ENCODE measurements around the gene DAAM2.

DAAM2 gene

DNA sequence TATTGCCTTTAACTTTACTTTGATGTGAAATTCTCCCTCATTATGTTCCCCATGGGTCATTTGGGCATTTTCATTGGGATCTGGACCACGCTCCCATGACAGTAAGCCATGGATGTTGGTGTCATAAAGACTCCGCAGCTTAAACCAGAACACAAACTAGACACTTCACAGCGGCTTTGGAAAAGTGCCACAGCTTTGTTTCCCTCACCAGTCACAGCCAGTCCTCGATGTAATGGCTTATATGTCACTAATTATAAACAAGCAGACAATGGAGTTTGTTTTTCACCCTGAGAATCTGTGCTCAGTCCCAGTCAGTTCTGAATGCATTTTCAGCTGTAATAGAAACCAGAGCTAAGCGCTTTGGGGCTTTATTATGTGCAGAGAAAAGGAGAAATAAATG is 23.2 kb upstream of the DAAM2 start:
- H3K36me3 ChIP-seq (ENCODE audit: insufficient read depth, low read length), result no peaks in the 10 kb centered on the region
- H3K9ac ChIP-seq (ENCODE audit: low read depth, low read length), result no peak overlapping the region
- H3K27me3 ChIP-seq (ENCODE audit: insufficient read depth, low read length), result no peaks in the 10 kb centered on the region
- no peak overlapping the region for H3K4me3 ChIP-seq (ENCODE audit: low read length)
- no peaks in the 10 kb centered on the region for H3K9me3 ChIP-seq (ENCODE audit: insufficient read depth, low read depth, low read length)
- H3K27ac ChIP-seq (ENCODE audit: low read depth, low read length), result no peak overlapping the region
- H3K4me1 ChIP-seq (ENCODE audit: insufficient read depth, low read length), result no peaks in the 10 kb centered on the region
- 95% methylated on average over 5 of the region's 5 CpGs for WGBS

DNA sequence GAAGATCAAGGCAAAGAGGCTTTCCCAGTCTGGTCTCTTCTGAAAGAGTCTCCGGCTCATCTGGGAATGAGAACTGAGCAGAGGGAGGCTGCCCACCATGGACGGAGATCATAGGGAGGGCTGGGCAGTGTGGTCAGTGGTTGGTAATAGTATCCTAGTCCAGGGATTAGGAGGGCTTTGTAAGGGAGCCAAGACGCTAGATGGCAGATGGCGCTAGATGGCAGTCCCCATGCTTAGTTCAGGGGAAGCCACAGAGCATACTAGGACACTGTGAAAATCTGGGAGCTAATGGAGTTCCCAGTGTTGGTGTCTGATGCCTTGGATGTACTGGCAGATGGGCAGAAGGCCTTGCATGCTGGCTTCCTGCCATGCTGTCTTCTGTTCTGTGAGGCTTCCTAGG is 21.7 kb upstream of the DAAM2 start:
- Histone ChIP-seq H3K9me3 (ENCODE audit: insufficient read depth, low read depth, low read length) (no peaks in the 10 kb centered on the region), H3K27ac (ENCODE audit: low read depth, low read length) (no peak overlapping the region), H3K27me3 (ENCODE audit: insufficient read depth, low read length) (no peaks in the 10 kb centered on the region), H3K4me3 (ENCODE audit: low read length) (no peak overlapping the region), H3K9ac (ENCODE audit: low read depth, low read length) (no peak overlapping the region), H3K4me1 (ENCODE audit: insufficient read depth, low read length) (no peaks in the 10 kb centered on the region), H3K36me3 (ENCODE audit: insufficient read depth, low read length) (no peaks in the 10 kb centered on the region)
- 92% methylated on average over 4 of the region's 4 CpGs for WGBS

DNA sequence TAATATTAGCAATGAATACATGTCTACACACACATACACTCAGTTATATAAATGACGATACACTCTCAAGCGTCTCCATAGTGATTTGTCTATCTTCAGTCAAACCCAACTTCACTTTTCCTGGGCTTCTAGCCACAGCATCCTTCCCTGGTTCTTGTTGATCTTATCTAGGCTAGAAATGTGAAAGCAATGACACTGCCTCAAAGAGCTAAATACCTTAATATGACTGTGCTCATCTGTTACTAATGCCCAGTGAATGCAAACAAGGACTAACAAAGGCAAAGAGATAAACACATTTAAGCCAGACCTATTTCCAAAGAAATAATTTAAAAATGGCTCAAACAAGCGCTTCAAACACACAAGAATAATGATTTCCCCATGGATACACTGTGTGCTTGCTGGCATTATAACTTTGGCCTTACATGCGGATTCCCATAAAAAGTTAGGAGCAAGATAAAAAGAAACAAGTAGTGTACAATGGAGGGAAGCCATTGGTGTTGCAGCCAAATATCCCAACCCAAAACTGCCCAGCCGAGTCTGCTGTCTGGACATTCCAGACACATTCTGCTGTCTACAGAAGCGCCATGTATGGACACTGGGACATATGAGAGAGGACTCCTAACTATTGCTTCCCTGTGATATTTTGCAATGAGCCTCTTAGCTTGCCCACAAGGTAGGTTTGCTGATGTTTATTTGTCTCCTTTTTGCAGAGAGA is 19.5 kb upstream of the DAAM2 start:
- Histone ChIP-seq H3K27ac (ENCODE audit: low read depth, low read length) (no peak overlapping the region), H3K9ac (ENCODE audit: low read depth, low read length) (no peak overlapping the region), H3K36me3 (ENCODE audit: insufficient read depth, low read length) (no peaks in the 10 kb centered on the region), H3K4me1 (ENCODE audit: insufficient read depth, low read length) (peaks cover 11% of the 10 kb centered on the region), H3K27me3 (ENCODE audit: insufficient read depth, low read length) (no peaks in the 10 kb centered on the region), H3K9me3 (ENCODE audit: insufficient read depth, low read depth, low read length) (no peaks in the 10 kb centered on the region), H3K4me3 (ENCODE audit: low read length) (no peak overlapping the region)
- WGBS, result 93% methylated on average over 5 of the region's 6 CpGs

DNA sequence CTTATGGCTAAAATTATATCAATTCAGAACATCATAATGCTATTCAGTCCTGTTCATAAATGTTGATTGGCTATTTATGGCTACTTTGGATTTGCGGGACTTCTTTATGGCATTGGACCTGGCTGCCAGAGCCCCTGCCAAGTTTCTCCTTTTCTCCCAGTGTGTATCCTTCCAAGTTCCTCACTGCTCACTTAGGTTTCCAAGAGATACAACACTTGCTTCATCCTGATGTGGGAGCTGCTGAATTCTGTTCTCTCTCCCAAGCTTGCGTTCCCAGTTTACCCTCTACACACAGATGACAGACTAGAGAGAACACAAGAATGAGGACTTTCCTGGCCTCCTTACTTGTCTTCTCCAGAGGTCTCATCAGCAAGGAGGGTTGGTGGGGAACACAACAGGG is 18.4 kb upstream of the DAAM2 start:
- no peaks in the 10 kb centered on the region for H3K27me3 ChIP-seq (ENCODE audit: insufficient read depth, low read length)
- H3K9me3 ChIP-seq (ENCODE audit: insufficient read depth, low read depth, low read length), result no peaks in the 10 kb centered on the region
- peaks cover 12% of the 10 kb centered on the region for H3K4me1 ChIP-seq (ENCODE audit: insufficient read depth, low read length)
- 100% methylated on average over 2 of the region's 2 CpGs for WGBS
- H3K27ac ChIP-seq (ENCODE audit: low read depth, low read length), result no peak overlapping the region
- no peak overlapping the region for H3K4me3 ChIP-seq (ENCODE audit: low read length)
- no peaks in the 10 kb centered on the region for H3K36me3 ChIP-seq (ENCODE audit: insufficient read depth, low read length)
- H3K9ac ChIP-seq (ENCODE audit: low read depth, low read length), result no peak overlapping the region

DNA sequence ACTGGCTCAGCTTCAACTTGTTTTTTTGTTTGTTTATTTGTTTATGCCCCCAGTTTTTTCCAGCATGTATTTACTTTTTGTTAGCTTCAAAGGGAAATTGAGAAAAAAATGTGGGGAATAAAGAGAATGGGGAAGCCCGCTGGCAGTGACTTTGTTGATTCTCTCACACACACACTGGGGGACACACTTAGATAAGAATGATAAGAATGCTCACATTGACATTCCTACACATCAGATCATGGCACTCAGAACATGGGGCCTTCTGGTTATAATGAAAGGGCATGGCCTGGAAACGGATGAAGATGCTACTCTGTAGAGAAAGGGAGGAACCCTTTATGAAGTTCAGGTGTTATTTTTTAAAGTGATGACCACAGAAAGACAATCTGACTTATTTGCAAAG is 15.6 kb upstream of the DAAM2 start:
- H3K4me1 ChIP-seq (ENCODE audit: insufficient read depth, low read length), result peaks cover 12% of the 10 kb centered on the region
- H3K9me3 ChIP-seq (ENCODE audit: insufficient read depth, low read depth, low read length), result no peaks in the 10 kb centered on the region
- H3K36me3 ChIP-seq (ENCODE audit: insufficient read depth, low read length), result no peaks in the 10 kb centered on the region
- no peak overlapping the region for H3K4me3 ChIP-seq (ENCODE audit: low read length)
- H3K9ac ChIP-seq (ENCODE audit: low read depth, low read length), result no peak overlapping the region
- WGBS, result 84% methylated on average over 1 of the region's 2 CpGs
- no peak overlapping the region for H3K27ac ChIP-seq (ENCODE audit: low read depth, low read length)
- H3K27me3 ChIP-seq (ENCODE audit: insufficient read depth, low read length), result no peaks in the 10 kb centered on the region

DNA sequence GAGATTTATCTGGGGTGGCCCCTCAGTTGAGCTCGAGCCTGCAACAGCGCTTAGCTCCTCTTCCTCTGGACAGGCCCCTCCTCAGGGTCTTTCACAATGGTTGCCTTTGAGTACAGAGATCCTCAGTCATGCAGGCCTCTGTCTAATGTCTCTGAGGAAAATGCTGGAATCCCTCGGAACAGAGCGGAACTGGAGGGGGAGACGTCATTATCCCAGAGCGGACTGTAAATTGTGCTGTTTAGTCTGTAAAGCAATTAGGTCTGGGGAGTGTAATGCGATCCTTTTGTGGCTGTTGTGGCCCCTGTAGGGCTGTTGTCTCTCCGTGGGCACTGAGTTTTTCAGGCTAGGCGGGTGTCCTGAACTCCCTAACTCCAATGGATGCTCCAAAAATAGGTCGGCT is 15.0 kb upstream of the DAAM2 start:
- peaks cover 12% of the 10 kb centered on the region for H3K4me1 ChIP-seq (ENCODE audit: insufficient read depth, low read length)
- H3K36me3 ChIP-seq (ENCODE audit: insufficient read depth, low read length), result no peaks in the 10 kb centered on the region
- H3K27ac ChIP-seq (ENCODE audit: low read depth, low read length), result no peak overlapping the region
- H3K4me3 ChIP-seq (ENCODE audit: low read length), result no peak overlapping the region
- H3K9ac ChIP-seq (ENCODE audit: low read depth, low read length), result no peak overlapping the region; the same call in 1 of the 2 replicates
- H3K27me3 ChIP-seq (ENCODE audit: insufficient read depth, low read length), result no peaks in the 10 kb centered on the region
- no peaks in the 10 kb centered on the region for H3K9me3 ChIP-seq (ENCODE audit: insufficient read depth, low read depth, low read length)
- WGBS, result 75% methylated on average over 10 of the region's 10 CpGs

DNA sequence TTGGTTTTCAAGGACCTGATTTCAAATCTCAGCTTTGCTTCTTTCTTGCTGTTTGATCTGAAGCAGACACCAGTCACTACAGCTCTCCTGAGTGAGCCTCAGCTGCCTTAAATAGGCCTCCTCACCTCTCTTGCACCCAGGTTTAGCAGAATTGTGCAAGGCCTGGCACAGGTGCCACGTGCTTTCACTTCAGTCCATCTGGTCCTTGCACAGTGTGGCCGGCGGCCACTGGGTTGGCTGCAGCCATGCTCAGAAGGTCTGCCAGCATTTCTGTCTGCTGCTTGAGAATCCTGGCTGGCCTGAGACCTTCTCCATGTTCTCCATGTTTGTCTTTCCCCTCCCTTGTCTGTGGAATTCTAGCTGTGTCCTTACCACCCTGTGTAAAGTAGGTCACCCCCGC is 14.5 kb upstream of the DAAM2 start:
- Histone ChIP-seq H3K27ac (ENCODE audit: low read depth, low read length) (no peak overlapping the region), H3K4me1 (ENCODE audit: insufficient read depth, low read length) (peaks cover 12% of the 10 kb centered on the region), H3K9me3 (ENCODE audit: insufficient read depth, low read depth, low read length) (no peaks in the 10 kb centered on the region), H3K9ac (ENCODE audit: low read depth, low read length) (no peak overlapping the region), H3K4me3 (ENCODE audit: low read length) (no peak overlapping the region), H3K27me3 (ENCODE audit: insufficient read depth, low read length) (no peaks in the 10 kb centered on the region), H3K36me3 (ENCODE audit: insufficient read depth, low read length) (no peaks in the 10 kb centered on the region)
- WGBS, result 91% methylated on average over 4 of the region's 4 CpGs

DNA sequence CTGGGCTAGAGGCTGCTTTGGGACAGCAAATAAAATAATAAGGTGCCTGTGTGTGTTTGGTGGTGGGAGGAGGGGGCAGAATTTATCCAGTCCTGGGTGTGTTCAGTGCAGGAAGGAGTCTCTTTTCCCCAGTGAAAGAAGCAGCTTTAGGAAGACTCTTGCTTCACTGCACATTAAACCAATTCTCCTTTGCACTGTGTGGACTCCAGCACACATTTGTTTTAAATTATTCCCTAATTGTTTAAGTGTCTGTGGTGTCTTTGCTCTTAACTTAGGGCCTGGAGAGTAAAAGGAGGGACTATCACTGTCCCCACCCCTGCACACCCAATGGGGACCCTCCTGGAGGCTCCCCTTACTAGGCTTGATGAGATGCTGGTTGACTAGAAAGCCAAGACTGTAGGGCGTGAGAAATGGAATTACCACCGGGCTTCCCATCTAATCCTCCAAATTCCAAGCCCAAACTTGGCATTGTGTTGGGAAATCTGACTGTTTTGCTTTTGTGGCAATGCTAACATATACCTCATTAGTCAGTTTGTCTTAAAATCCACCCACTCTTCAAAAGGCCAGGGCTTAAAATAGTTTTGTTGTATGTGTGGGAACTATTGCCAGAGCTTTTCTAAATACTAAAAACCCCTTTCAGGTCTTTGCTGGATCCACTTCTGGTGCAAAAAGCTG is 13.5 kb upstream of the DAAM2 start:
- no peaks in the 10 kb centered on the region for H3K27me3 ChIP-seq (ENCODE audit: insufficient read depth, low read length)
- H3K27ac ChIP-seq (ENCODE audit: low read depth, low read length), result no peak overlapping the region
- no peaks in the 10 kb centered on the region for H3K9me3 ChIP-seq (ENCODE audit: insufficient read depth, low read depth, low read length)
- peaks cover 12% of the 10 kb centered on the region for H3K4me1 ChIP-seq (ENCODE audit: insufficient read depth, low read length)
- 93% methylated on average over 2 of the region's 2 CpGs for WGBS
- no peak overlapping the region for H3K9ac ChIP-seq (ENCODE audit: low read depth, low read length)
- no peak overlapping the region for H3K4me3 ChIP-seq (ENCODE audit: low read length)
- no peaks in the 10 kb centered on the region for H3K36me3 ChIP-seq (ENCODE audit: insufficient read depth, low read length)

DNA sequence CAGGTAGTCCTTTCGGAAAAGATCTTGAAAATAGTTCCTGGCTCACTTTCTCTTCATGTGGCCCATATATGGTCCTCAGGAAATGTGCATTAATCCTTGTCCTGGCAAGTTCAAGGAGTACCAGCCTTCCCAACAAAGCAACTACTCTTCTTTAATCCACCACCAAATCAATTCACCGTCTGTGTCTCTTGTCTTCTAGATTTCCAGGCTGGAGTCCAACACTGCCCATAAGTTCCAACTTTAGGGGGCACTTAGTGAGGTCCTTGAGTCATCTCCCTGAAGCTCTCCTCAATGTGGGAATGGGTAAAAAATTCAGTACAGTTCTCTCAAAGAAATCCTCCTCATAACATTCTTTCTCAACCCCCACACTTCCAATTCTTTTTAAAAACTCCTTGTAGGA is 6.9 kb upstream of the DAAM2 start:
- no peak overlapping the region for H3K9ac ChIP-seq (ENCODE audit: low read depth, low read length)
- no peaks in the 10 kb centered on the region for H3K36me3 ChIP-seq (ENCODE audit: insufficient read depth, low read length)
- no peak overlapping the region for H3K4me3 ChIP-seq (ENCODE audit: low read length)
- WGBS, result 94% methylated on average over 2 of the region's 2 CpGs
- H3K27ac ChIP-seq (ENCODE audit: low read depth, low read length), result no peak overlapping the region
- no peaks in the 10 kb centered on the region for H3K27me3 ChIP-seq (ENCODE audit: insufficient read depth, low read length)
- H3K9me3 ChIP-seq (ENCODE audit: insufficient read depth, low read depth, low read length), result no peaks in the 10 kb centered on the region
- H3K4me1 ChIP-seq (ENCODE audit: insufficient read depth, low read length), result no peaks in the 10 kb centered on the region

DNA sequence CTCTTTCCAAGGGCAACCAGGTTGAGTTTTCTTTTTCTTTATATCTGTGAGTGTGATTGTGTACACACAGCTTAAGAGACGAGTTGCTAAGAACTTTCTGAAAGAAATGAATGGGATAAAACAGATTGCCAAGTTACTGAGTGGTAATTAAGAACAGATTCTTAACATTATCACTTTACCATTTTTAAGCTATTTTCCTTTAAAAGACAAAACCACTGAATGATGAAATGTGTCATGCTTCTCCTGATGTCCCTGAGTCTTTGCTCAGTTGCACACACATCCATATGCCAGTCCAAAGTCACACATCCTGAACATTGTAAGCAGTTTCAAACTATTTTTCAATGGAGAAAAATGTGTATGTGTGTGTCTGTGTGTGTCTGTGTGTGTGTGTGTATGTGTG is 5.5 kb upstream of the DAAM2 start:
- Histone ChIP-seq H3K4me1 (ENCODE audit: insufficient read depth, low read length) (peaks cover 4% of the 10 kb centered on the region), H3K9ac (ENCODE audit: low read depth, low read length) (no peak overlapping the region), H3K27me3 (ENCODE audit: insufficient read depth, low read length) (peaks cover 3% of the 10 kb centered on the region), H3K9me3 (ENCODE audit: insufficient read depth, low read depth, low read length) (no peaks in the 10 kb centered on the region), H3K27ac (ENCODE audit: low read depth, low read length) (no peak overlapping the region), H3K4me3 (ENCODE audit: low read length) (no peak overlapping the region), H3K36me3 (ENCODE audit: insufficient read depth, low read length) (no peaks in the 10 kb centered on the region)
- 78% methylated on average over 1 of the region's 1 CpG for WGBS

DNA sequence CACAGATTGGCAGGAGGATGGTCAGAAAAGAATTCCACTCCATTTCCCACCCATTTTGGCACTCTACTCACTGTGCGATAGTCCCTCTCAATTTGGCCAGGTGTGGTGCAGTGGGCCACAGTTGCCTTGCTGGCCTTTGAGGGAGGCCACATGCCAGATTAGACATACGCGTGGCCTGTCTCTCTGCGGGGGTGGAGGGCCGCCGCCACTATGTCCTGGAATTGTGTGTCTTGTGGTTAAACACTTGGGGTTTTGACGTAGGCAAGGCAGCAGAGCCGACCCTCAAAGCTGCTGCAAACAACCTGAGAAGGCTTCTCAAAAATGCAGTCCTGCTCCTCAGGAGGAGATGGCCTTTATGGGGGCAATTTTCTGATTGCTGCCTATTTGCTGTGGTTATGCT is 4.9 kb upstream of the DAAM2 start:
- peaks cover 7% of the 10 kb centered on the region for H3K4me1 ChIP-seq (ENCODE audit: insufficient read depth, low read length)
- no peaks in the 10 kb centered on the region for H3K36me3 ChIP-seq (ENCODE audit: insufficient read depth, low read length)
- no peak overlapping the region for H3K9ac ChIP-seq (ENCODE audit: low read depth, low read length)
- WGBS, result 92% methylated on average over 8 of the region's 8 CpGs
- H3K9me3 ChIP-seq (ENCODE audit: insufficient read depth, low read depth, low read length), result no peaks in the 10 kb centered on the region
- H3K27me3 ChIP-seq (ENCODE audit: insufficient read depth, low read length), result peaks cover 9% of the 10 kb centered on the region
- no peak overlapping the region for H3K4me3 ChIP-seq (ENCODE audit: low read length)
- H3K27ac ChIP-seq (ENCODE audit: low read depth, low read length), result no peak overlapping the region
